ENCODE results near the gene NPVF. TPM values are rescaled to one million over a fixed set of nuclear protein-coding genes. Genes with fewer than 3 reads are reported as not detected.

Gene NPVF
- total and polyA plus RNA-seq, 2 of the 8 experiments (the other 6 are each of a cell fraction or from before 2014, with no cell fraction given) = not detected

DNA sequence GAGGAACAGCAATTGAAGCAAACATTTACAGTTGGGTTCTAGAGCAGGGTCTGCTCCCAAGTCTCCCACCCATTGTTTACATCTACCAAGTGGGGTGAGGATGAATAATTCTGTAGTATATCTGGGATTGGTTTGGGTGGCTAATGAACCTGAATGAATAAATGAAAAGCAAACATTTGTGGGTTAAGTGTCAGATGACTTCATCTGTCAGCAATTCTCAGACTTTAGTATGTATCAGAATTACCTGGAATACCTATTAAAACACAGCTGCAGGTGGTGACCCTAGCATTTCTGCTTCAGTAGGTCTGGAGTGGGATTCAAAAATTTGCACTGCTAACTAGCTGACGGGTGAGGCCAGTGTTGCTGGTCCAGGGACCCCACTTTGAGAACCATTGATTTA lies 18.0 kb upstream of the NPVF start:
- Histone ChIP-seq H3K79me2 (ENCODE audit: control insufficient read depth in 1 of 2, insufficient read depth in 2 of 2, low read length in 2 of 2) (no peaks in the 10 kb centered on the region), H3K23ac (ENCODE audit: insufficient read length) (no peak overlapping the region), H3K23me2 (ENCODE audit: low read depth, low read length) (no peaks in the 10 kb centered on the region), H2BK20ac (ENCODE audit: low read length) (no peak overlapping the region), H3K4me2 (ENCODE audit: insufficient read depth in 1 of 2, low read depth in 2 of 2, low read length in 2 of 2) (no peak overlapping the region), H3K4me1 (replicated peaks in 1 of 4; ENCODE audit: control insufficient read depth in 3 of 4, insufficient read depth in 4 of 4, low read length in 3 of 4) (peaks cover 0 to 5% (median 2%) of the 10 kb centered on the region in 4 experiments; a peak in 4 of 7 replicates), H3K9me3 (ENCODE audit: insufficient read depth in 2 of 2, low read depth in 1 of 2, low read length in 1 of 2) (peaks cover 0 to 3% of the 10 kb centered on the region in 2 experiments; a peak in 1 of 4 replicates), H2BK15ac (ENCODE audit: low read length) (no peak overlapping the region), H2AFZ (ENCODE audit: low read length) (no peak overlapping the region), H3K14ac (ENCODE audit: insufficient read length) (no peak overlapping the region), H3K79me1 (ENCODE audit: low read depth, low read length) (no peaks in the 10 kb centered on the region), H2BK120ac (replicated peaks; ENCODE audit: low read depth, low read length) (no peak overlapping the region), H3K9ac (replicated peaks in 1 of 4; ENCODE audit: extremely low read depth in 1 of 4, low read depth in 3 of 4, low read length in 3 of 4) (no peak overlapping the region), H3K56ac (replicated peaks; ENCODE audit: insufficient read length, low read depth, low read length) (no peak overlapping the region), H3K4me3 (ENCODE audit: extremely low read depth in 1 of 4, insufficient read depth in 2 of 4, low read depth in 3 of 4, low read length in 4 of 4) (no peak overlapping the region), H2AK5ac (ENCODE audit: low read depth, low read length) (no peak overlapping the region), H4K20me1 (replicated peaks in 1 of 2; ENCODE audit: control insufficient read depth in 1 of 2, insufficient read depth in 2 of 2, low read length in 2 of 2) (no peaks in the 10 kb centered on the region), H3K36me3 (ENCODE audit: control insufficient read depth in 2 of 4, insufficient read depth in 4 of 4, low read length in 3 of 4) (no peaks in the 10 kb centered on the region), H4K8ac (ENCODE audit: extremely low read depth, insufficient read depth, low read length) (no peak overlapping the region), H2BK5ac (ENCODE audit: low read depth, low read length) (no peak overlapping the region), H4K5ac (ENCODE audit: insufficient read length, low read depth, low read length) (no peak overlapping the region), H4K91ac (replicated peaks; ENCODE audit: insufficient read length, low read length) (no peak overlapping the region), H3K18ac (ENCODE audit: extremely low read depth, low read length) (no peak overlapping the region), H3K27ac (ENCODE audit: low read depth, low read length) (no peak overlapping the region), H2BK12ac (ENCODE audit: low read depth, low read length) (no peak overlapping the region), H3K27me3 (replicated peaks in 1 of 4; ENCODE audit: control insufficient read depth in 3 of 4, extremely low read depth in 1 of 4, insufficient read depth in 3 of 4, low read length in 3 of 4) (peaks cover 0 to 9% (median 3%) of the 10 kb centered on the region in 4 experiments; a peak in 4 of 7 replicates), H3K4ac (replicated peaks; ENCODE audit: insufficient read length, low read depth, low read length) (no peak overlapping the region)
- WGBS, 2 experiments (ENCODE audit: extremely low coverage in 1 of 2, insufficient coverage in 1 of 2, insufficient read length in 1 of 2, insufficient replicate concordance in 2 of 2, low coverage in 1 of 2, low lambda C conversion rate in 2 of 2, missing lambda C conversion rate in 1 of 2) = 85% methylated on average over 1 of the region's 1 CpG; no CpG with 5 or more reads in 1 of the 2 experiments
- FAIRE-seq (no peak), DNase-seq (ENCODE audit: low read depth in 1 of 2, low spot score in 2 of 2) (no peak)
- POLR2A ChIA-PET (ENCODE audit: partially characterized antibody) = no interaction called here
- CTCF ChIA-PET (ENCODE audit: partially characterized antibody) = interaction anchor here (0.6 to 1.4 kb wide), 4 partner anchors 10 to 593 kb away, joined by 3 to 4 read pairs (median 4); no protein-coding TSS in a partner anchor
- TF ChIP-seq, protein P1, sequence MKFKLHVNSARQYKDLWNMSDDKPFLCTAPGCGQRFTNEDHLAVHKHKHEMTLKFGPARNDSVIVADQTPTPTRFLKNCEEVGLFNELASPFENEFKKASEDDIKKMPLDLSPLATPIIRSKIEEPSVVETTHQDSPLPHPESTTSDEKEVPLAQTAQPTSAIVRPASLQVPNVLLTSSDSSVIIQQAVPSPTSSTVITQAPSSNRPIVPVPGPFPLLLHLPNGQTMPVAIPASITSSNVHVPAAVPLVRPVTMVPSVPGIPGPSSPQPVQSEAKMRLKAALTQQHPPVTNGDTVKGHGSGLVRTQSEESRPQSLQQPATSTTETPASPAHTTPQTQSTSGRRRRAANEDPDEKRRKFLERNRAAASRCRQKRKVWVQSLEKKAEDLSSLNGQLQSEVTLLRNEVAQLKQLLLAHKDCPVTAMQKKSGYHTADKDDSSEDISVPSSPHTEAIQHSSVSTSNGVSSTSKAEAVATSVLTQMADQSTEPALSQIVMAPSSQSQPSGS (IDR thresholded peaks at IDR 0.05; ENCODE audit: low read length) = no peak
- no peak for TF ChIP-seq SP2 (IDR thresholded peaks at IDR 0.05; ENCODE audit: low read length)
- no peak for TF ChIP-seq ASH2L (IDR thresholded peaks at IDR 0.05; ENCODE audit: low read length)
- no peak for TF ChIP-seq SIN3A (conservative IDR thresholded peaks at IDR 0.05 in 1 of 2, IDR thresholded peaks at IDR 0.05 in 1 of 2; ENCODE audit: low read depth in 1 of 2, low read length in 2 of 2)
- TF ChIP-seq SP1 (IDR thresholded peaks at IDR 0.05; ENCODE audit: low read depth, low read length) = no peak
- TF ChIP-seq, protein P2, sequence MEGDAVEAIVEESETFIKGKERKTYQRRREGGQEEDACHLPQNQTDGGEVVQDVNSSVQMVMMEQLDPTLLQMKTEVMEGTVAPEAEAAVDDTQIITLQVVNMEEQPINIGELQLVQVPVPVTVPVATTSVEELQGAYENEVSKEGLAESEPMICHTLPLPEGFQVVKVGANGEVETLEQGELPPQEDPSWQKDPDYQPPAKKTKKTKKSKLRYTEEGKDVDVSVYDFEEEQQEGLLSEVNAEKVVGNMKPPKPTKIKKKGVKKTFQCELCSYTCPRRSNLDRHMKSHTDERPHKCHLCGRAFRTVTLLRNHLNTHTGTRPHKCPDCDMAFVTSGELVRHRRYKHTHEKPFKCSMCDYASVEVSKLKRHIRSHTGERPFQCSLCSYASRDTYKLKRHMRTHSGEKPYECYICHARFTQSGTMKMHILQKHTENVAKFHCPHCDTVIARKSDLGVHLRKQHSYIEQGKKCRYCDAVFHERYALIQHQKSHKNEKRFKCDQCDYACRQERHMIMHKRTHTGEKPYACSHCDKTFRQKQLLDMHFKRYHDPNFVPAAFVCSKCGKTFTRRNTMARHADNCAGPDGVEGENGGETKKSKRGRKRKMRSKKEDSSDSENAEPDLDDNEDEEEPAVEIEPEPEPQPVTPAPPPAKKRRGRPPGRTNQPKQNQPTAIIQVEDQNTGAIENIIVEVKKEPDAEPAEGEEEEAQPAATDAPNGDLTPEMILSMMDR (IDR thresholded peaks at IDR 0.05; ENCODE audit: control extremely low read depth in 1 of 3, insufficient read depth in 1 of 3, low read depth in 1 of 3, low read length in 3 of 3) = no peak
- TF ChIP-seq, protein P3, sequence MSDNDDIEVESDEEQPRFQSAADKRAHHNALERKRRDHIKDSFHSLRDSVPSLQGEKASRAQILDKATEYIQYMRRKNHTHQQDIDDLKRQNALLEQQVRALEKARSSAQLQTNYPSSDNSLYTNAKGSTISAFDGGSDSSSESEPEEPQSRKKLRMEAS (IDR thresholded peaks at IDR 0.05) = no peak
- no peak for TF ChIP-seq JUN (IDR thresholded peaks at IDR 0.05; ENCODE audit: low read depth, low read length)
- no peak for TF ChIP-seq CBX5 (IDR thresholded peaks at IDR 0.05; ENCODE audit: low read depth, low read length)
- no peak for TF ChIP-seq CHD2 (IDR thresholded peaks at IDR 0.05; ENCODE audit: low read length)

Data from H1 (cell line).